ENCODE data around the gene EPS8.

The EPS8 gene

DNA sequence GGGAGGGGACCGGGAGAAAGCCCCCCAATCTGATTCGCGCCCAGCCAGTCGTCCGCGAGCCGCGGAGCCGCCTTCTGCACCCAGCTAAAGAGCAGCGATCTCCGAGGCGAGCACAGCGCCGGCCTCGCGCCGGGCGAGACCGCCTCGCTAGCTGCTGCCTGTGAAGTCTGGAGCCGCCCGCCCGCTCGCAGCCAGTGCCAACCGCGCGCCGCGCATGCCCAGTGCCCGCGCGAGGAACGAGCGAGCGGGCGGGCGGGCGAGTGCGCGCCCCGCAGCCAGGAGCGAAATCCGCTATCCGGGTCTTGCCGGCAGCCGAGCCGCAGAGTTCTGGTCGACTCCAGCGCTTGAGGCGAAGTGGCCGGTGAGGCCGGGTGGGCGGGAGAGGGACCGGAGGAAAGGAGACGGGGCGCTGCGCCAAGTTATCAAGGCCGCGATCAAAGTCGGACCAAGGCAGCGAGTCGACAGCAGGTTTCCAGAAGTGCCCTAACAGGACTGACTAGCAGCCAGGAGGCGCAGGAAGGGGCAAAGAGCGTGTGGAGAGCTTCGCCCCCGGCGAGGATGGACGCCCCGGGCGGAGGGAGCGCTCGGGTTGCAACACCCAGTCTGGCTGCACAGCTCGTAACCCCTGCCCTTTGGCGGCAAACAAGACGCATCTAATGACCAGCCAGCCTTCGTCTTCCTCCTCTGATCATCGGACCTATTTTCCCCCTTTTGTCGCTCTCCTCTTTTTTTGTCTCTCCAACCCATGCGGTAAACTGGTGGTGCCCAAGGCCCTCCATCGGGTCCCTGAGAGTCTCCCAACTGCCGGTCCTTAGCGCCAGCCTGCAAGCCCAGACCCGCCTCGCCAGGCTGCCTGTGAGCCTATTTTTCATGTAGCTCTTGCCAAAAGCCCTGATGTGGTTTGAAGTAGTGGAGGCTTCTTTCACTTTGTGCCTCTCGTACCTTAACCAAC is at the start of gene EPS8:
EPS8 (minus strand) TSS at position 169 of the 952 bp plus-strand sequence. CDS start 106,437 bp downstream, outside the sequence.
- H3F3A ChIP-seq (ENCODE audit: insufficient read depth, low read length): peaks cover 7% of the 10 kb centered on the region; the same call in 1 of the 2 replicates
- H3K9ac ChIP-seq (ENCODE audit: low read length): peak within 1 kb of the TSS; percentile 55; the same call in 1 of the 2 replicates
- peaks cover 16% of the 10 kb centered on the region for H3K27me3 ChIP-seq (replicated peaks; ENCODE audit: insufficient read depth, low read length)
- no peaks in the 10 kb centered on the region for H3K36me3 ChIP-seq (replicated peaks; ENCODE audit: insufficient read depth, low read length)
- no peaks in the 10 kb centered on the region for H3K9me3 ChIP-seq (replicated peaks; ENCODE audit: insufficient read depth, low read length)
- DNase-seq: peak; percentile 95
- peak within 1 kb of the TSS; percentile 50; the same call in 1 of the 2 replicates for H3K27ac ChIP-seq (ENCODE audit: low read length)
- no peaks in the 10 kb centered on the region for H3K79me2 ChIP-seq (ENCODE audit: low read length)
- peak within 1 kb of the TSS; percentile 90 for H2AFZ ChIP-seq (ENCODE audit: low read length)
- peak within 1 kb of the TSS; percentile 89 for H3K4me3 ChIP-seq (ENCODE audit: low read length)
- no peaks in the 10 kb centered on the region for H3K4me1 ChIP-seq (ENCODE audit: low read length)
- TF ChIP-seq EZH2 (optimal IDR thresholded peaks at IDR 0.05; ENCODE audit: low read depth, low read length) (no peak), EZH2phosphoT487 (IDR thresholded peaks at IDR 0.05; ENCODE audit: low read length) (no peak)
- TF ChIP-seq, protein P1, sequence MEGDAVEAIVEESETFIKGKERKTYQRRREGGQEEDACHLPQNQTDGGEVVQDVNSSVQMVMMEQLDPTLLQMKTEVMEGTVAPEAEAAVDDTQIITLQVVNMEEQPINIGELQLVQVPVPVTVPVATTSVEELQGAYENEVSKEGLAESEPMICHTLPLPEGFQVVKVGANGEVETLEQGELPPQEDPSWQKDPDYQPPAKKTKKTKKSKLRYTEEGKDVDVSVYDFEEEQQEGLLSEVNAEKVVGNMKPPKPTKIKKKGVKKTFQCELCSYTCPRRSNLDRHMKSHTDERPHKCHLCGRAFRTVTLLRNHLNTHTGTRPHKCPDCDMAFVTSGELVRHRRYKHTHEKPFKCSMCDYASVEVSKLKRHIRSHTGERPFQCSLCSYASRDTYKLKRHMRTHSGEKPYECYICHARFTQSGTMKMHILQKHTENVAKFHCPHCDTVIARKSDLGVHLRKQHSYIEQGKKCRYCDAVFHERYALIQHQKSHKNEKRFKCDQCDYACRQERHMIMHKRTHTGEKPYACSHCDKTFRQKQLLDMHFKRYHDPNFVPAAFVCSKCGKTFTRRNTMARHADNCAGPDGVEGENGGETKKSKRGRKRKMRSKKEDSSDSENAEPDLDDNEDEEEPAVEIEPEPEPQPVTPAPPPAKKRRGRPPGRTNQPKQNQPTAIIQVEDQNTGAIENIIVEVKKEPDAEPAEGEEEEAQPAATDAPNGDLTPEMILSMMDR (IDR thresholded peaks at IDR 0.05; ENCODE audit: low read length): no peak
- peak within 1 kb of the TSS; percentile 97 for H3K4me2 ChIP-seq (ENCODE audit: low read depth, low read length)
- H4K20me1 ChIP-seq (ENCODE audit: insufficient read depth, low read length): no peaks in the 10 kb centered on the region
- no peaks in the 10 kb centered on the region for H3K9me2 ChIP-seq (replicated peaks; ENCODE audit: insufficient read depth, low read length)

DNA sequence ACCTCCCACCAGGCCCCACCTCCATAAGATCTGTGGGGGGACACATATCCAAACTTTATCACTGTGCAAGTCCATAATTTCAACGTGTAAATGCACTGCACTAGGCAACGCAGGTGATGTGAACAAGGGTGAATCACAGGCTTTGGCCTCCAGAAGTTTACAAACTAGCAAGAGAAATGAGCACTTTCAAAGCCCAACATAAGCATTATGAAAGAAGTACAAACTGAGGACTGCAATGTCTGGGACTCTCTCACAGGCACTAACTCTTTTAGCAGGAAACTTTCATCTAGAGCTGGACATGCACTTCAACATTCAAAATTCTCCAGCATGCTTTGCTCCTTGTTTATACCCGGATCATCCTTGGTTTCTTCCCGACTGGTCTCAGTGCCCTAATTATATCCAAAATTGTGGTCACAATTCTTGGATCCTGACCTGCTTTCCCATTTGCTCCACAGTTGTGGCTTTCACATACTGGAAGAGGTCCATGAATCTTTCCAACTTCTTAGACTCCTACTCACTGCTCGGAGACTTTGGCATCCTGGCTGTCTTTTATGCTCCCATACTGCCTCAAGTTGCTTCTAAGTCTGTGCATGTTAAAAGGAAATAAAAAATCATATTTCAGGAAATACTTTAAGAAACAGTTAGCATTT is 48.1 kb upstream of the EPS8 start:
- Histone ChIP-seq H3K9me2 (replicated peaks; ENCODE audit: insufficient read depth, low read length) (no peaks in the 10 kb centered on the region), H3K9ac (ENCODE audit: low read length) (no peak overlapping the region)

DNA sequence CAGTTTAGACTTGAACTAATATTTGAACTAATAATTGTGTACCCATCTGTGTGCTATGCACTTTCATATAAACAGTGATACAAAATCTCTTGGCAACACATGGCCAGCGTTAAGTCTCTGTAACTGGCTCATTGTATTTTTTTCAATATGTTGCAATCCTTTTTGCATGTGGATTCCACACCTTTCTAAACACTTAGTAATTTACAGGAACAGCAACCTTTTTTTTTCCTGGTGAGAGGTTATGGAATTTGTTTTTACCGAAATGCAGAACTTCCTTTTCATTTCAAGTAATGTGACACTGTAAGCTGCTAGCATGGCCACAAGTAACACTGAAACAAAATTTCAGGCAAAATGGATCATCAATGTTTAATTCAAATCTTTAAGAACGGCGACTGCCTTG is 45.4 kb upstream of the EPS8 start:
- Histone ChIP-seq H3K27me3 (replicated peaks; ENCODE audit: insufficient read depth, low read length) (no peaks in the 10 kb centered on the region), H2AFZ (ENCODE audit: low read length) (no peak overlapping the region)

More for the DNA sequence above, 48.1 kb upstream of the EPS8 start:
- Histone ChIP-seq H3K36me3 (replicated peaks; ENCODE audit: insufficient read depth, low read length) (no peaks in the 10 kb centered on the region), H3K79me2 (ENCODE audit: low read length) (no peaks in the 10 kb centered on the region), H2AFZ (ENCODE audit: low read length) (no peak overlapping the region), H3K27me3 (replicated peaks; ENCODE audit: insufficient read depth, low read length) (no peaks in the 10 kb centered on the region), H4K20me1 (ENCODE audit: insufficient read depth, low read length) (no peaks in the 10 kb centered on the region), H3K4me2 (ENCODE audit: low read depth, low read length) (no peak overlapping the region), H3K4me1 (ENCODE audit: low read length) (no peaks in the 10 kb centered on the region), H3K4me3 (ENCODE audit: low read length) (no peak overlapping the region), H3K27ac (ENCODE audit: low read length) (no peak overlapping the region), H3K9me3 (replicated peaks; ENCODE audit: insufficient read depth, low read length) (no peaks in the 10 kb centered on the region), H3F3A (ENCODE audit: insufficient read depth, low read length) (no peaks in the 10 kb centered on the region)
- TF ChIP-seq EZH2phosphoT487 (IDR thresholded peaks at IDR 0.05; ENCODE audit: low read length) (no peak), EZH2 (optimal IDR thresholded peaks at IDR 0.05; ENCODE audit: low read depth, low read length) (no peak)
- TF ChIP-seq, protein P1 (IDR thresholded peaks at IDR 0.05; ENCODE audit: low read length): no peak
- DNase-seq: no peak

More for the DNA sequence above, 45.4 kb upstream of the EPS8 start:
- DNase-seq: no peak
- Histone ChIP-seq H3K27ac (ENCODE audit: low read length) (no peak overlapping the region), H3K4me3 (ENCODE audit: low read length) (no peak overlapping the region), H3K79me2 (ENCODE audit: low read length) (no peaks in the 10 kb centered on the region), H3K9me3 (replicated peaks; ENCODE audit: insufficient read depth, low read length) (no peaks in the 10 kb centered on the region), H3F3A (ENCODE audit: insufficient read depth, low read length) (no peaks in the 10 kb centered on the region), H3K36me3 (replicated peaks; ENCODE audit: insufficient read depth, low read length) (no peaks in the 10 kb centered on the region), H3K9ac (ENCODE audit: low read length) (no peak overlapping the region), H4K20me1 (ENCODE audit: insufficient read depth, low read length) (no peaks in the 10 kb centered on the region), H3K4me1 (ENCODE audit: low read length) (no peaks in the 10 kb centered on the region), H3K4me2 (ENCODE audit: low read depth, low read length) (no peak overlapping the region), H3K9me2 (replicated peaks; ENCODE audit: insufficient read depth, low read length) (no peaks in the 10 kb centered on the region)
- TF ChIP-seq, protein P1 (IDR thresholded peaks at IDR 0.05; ENCODE audit: low read length): no peak

All from MM.1S (cell line).